ENCODE results near the gene PERM1.

PERM1 gene

DNA sequence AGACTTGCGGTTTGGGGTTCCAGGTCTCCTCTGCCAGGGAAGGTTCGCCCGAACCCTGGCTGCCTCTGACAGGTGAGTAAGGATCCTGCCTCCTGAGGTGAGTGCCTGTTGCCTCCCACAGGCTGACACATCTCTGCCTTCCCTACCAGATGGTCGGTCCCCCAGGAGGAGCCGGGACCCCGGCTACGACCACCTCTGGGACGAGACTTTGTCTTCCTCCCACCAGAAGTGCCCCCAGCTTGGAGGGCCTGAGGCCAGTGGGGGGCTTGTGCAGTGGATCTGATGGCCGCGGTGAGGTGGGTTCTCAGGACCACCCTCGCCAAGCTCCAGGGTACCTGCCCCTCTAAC is 7.6 kb downstream of the PERM1 start:
- DNase-seq (ENCODE audit: low read depth, low spot score), result no peak
- Histone ChIP-seq H3K9ac (ENCODE audit: insufficient read length, low read depth) (no peak overlapping the region), H3K9me3 (ENCODE audit: insufficient read depth, low read length) (no peaks in the 10 kb centered on the region), H3K4me3 (ENCODE audit: insufficient read length, low read depth) (no peak overlapping the region), H3K4me1 (ENCODE audit: insufficient read depth, insufficient read length) (peaks cover 6% of the 10 kb centered on the region), H3K36me3 (ENCODE audit: insufficient read depth, insufficient read length, low read length) (no peaks in the 10 kb centered on the region), H3K27me3 (ENCODE audit: insufficient read depth, insufficient read length) (peaks cover 4% of the 10 kb centered on the region)
- TF ChIP-seq ZNF274 (IDR thresholded peaks at IDR 0.05; ENCODE audit: low read depth, low read length) (no peak), YY1 (IDR thresholded peaks at IDR 0.05; ENCODE audit: insufficient read depth, insufficient read length) (no peak), SUZ12 (IDR thresholded peaks at IDR 0.05; ENCODE audit: extremely low read depth, insufficient read depth, insufficient read length) (no peak)

DNA sequence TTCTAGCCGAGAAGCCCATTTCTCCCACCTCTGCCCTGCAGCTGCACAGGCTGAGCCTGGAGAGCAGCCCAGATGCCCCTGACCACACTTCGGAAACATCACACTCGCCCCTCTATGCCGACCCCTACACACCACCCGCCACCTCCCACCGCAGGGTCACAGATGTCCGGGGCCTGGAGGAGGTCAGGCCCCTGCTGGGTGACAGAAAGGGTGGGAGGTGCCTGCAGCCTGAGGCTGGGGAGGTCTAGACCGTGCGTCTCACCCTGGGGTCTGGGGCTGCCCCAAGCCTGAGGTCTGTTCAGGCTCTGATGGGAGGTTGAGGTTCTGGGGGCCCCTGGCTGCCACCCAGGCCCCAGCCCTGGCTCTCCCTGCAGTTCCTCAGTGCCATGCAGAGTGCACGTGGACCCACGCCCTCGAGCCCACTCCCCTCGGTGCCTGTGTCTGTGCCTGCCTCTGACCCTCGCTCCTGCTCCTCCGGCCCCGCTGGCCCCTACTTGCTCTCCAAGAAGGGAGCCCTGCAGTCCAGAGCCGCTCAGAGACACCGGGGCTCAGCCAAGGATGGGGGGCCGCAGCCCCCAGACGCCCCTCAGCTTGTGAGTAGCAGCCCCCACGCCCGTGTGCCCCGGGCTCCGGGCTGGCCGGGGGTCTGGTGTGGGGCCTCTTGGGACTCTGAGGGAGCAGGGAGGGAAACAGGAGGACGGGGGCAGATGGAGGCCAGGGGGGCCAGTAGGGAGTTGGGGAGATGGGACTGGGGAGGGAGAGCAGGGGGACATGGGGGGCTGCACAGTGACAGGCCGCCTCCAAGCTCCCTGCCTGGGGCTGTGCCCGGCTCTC is 8.2 kb downstream of the PERM1 start:
- H3K4me3 ChIP-seq (ENCODE audit: insufficient read length, low read depth), result no peak overlapping the region
- no peaks in the 10 kb centered on the region for H3K9me3 ChIP-seq (ENCODE audit: insufficient read depth, low read length)
- peaks cover 9% of the 10 kb centered on the region for H3K27me3 ChIP-seq (ENCODE audit: insufficient read depth, insufficient read length)
- H3K36me3 ChIP-seq (ENCODE audit: insufficient read depth, insufficient read length, low read length), result no peaks in the 10 kb centered on the region
- TF ChIP-seq YY1 (IDR thresholded peaks at IDR 0.05; ENCODE audit: insufficient read depth, insufficient read length) (no peak), ZNF274 (IDR thresholded peaks at IDR 0.05; ENCODE audit: low read depth, low read length) (no peak), SUZ12 (IDR thresholded peaks at IDR 0.05; ENCODE audit: extremely low read depth, insufficient read depth, insufficient read length) (no peak)
- H3K9ac ChIP-seq (ENCODE audit: insufficient read length, low read depth), result no peak overlapping the region
- H3K4me1 ChIP-seq (ENCODE audit: insufficient read depth, insufficient read length), result peaks cover 6% of the 10 kb centered on the region
- DNase-seq (ENCODE audit: low read depth, low spot score), result no peak

DNA sequence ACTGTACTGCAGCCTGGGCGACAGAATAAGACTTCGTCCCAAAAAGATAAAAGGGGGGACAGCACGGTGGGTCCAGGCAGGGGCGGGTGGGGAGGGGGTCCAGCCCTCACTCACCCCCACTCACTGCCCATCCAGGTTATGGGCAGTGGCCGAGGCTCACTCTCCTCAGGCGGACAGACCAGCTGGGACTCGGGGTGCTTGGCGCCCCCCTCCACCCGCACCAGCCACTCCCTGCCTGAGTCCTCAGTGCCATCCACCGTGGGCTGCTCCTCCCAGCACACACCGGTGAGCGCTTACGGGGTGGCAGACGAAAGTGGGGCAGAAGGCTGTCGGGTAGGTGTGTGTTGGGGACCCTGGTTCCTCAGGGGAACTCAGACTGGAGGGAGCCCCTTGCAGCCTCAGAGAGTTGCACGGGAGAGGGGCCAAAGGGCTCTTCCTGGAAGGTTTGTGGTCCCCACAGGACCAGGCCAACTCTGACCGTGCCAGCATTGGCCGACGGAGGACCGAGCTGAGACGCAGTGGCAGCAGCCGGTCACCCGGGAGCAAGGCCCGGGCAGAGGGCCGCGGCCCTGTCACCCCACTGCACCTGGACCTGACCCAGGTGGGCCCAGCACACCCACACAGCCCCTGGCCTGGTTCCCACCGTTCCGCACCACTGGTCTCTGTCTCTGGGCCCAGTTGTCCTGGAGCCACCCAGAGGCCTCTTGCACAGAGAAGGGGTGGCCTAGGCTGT is 9.0 kb downstream of the PERM1 start:
- Histone ChIP-seq H3K4me3 (ENCODE audit: insufficient read length, low read depth) (no peak overlapping the region), H3K27me3 (ENCODE audit: insufficient read depth, insufficient read length) (peaks cover 13% of the 10 kb centered on the region), H3K4me1 (ENCODE audit: insufficient read depth, insufficient read length) (peaks cover 6% of the 10 kb centered on the region), H3K9me3 (ENCODE audit: insufficient read depth, low read length) (no peaks in the 10 kb centered on the region), H3K9ac (ENCODE audit: insufficient read length, low read depth) (no peak overlapping the region), H3K36me3 (ENCODE audit: insufficient read depth, insufficient read length, low read length) (no peaks in the 10 kb centered on the region)
- TF ChIP-seq SUZ12 (IDR thresholded peaks at IDR 0.05; ENCODE audit: extremely low read depth, insufficient read depth, insufficient read length) (no peak), ZNF274 (IDR thresholded peaks at IDR 0.05; ENCODE audit: low read depth, low read length) (no peak), YY1 (IDR thresholded peaks at IDR 0.05; ENCODE audit: insufficient read depth, insufficient read length) (no peak)
- DNase-seq (ENCODE audit: low read depth, low spot score), result no peak

GRCh38 chr1:971751-972506 is 10.0 kb downstream of the PERM1 start:
- no peak for DNase-seq (ENCODE audit: low read depth, low spot score)
- Histone ChIP-seq H3K27me3 (ENCODE audit: insufficient read depth, insufficient read length) (peaks cover 18% of the 10 kb centered on the region), H3K4me3 (ENCODE audit: insufficient read length, low read depth) (no peak overlapping the region), H3K4me1 (ENCODE audit: insufficient read depth, insufficient read length) (peaks cover 10% of the 10 kb centered on the region), H3K9ac (ENCODE audit: insufficient read length, low read depth) (no peak overlapping the region), H3K9me3 (ENCODE audit: insufficient read depth, low read length) (no peaks in the 10 kb centered on the region), H3K36me3 (ENCODE audit: insufficient read depth, insufficient read length, low read length) (no peaks in the 10 kb centered on the region)
- TF ChIP-seq SUZ12 (IDR thresholded peaks at IDR 0.05; ENCODE audit: extremely low read depth, insufficient read depth, insufficient read length) (no peak), YY1 (IDR thresholded peaks at IDR 0.05; ENCODE audit: insufficient read depth, insufficient read length) (no peak), ZNF274 (IDR thresholded peaks at IDR 0.05; ENCODE audit: low read depth, low read length) (no peak)

DNA sequence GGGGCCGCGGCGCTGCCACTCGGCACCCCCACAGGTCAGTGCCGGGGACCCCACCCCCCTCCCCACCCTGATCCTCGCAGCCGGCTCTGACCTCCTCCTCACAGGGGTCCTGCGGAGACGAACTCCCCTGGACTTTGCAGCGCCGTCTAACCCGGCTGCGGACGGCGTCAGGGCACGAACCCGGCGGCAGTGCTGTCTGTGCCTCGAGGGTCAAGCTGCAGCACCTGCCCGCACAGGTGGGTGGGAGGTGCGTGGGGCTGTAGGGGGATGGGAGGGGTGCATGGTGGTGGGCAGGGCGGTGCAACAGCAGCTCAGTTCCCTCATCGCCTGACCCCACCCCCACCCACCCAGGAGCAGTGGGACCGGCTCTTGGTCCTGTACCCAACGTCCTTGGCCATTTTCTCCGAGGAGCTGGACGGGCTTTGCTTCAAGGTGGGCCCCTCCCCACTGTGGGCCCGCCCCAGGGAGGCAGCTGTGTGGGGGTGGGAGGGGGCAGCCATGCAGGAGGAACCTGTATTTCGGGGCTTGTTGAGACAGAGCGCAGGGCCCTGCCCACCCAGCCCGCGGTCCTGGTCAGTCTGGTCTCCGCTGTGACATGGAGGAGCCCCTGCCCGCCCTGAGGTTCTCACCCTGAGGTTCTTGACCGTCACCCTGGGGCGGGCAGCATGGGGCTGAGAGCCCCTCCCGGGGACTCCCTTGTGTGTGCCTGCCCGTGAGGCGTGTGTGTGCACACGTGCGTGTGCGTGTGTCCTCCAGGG is 10.7 kb downstream of the PERM1 start:
- H3K4me1 ChIP-seq (ENCODE audit: insufficient read depth, insufficient read length), result peaks cover 8% of the 10 kb centered on the region
- no peak overlapping the region for H3K4me3 ChIP-seq (ENCODE audit: insufficient read length, low read depth)
- no peak overlapping the region for H3K9ac ChIP-seq (ENCODE audit: insufficient read length, low read depth)
- no peak for DNase-seq (ENCODE audit: low read depth, low spot score)
- H3K36me3 ChIP-seq (ENCODE audit: insufficient read depth, insufficient read length, low read length), result no peaks in the 10 kb centered on the region
- H3K27me3 ChIP-seq (ENCODE audit: insufficient read depth, insufficient read length), result peaks cover 18% of the 10 kb centered on the region
- no peaks in the 10 kb centered on the region for H3K9me3 ChIP-seq (ENCODE audit: insufficient read depth, low read length)
- TF ChIP-seq YY1 (IDR thresholded peaks at IDR 0.05; ENCODE audit: insufficient read depth, insufficient read length) (no peak), ZNF274 (IDR thresholded peaks at IDR 0.05; ENCODE audit: low read depth, low read length) (no peak), SUZ12 (IDR thresholded peaks at IDR 0.05; ENCODE audit: extremely low read depth, insufficient read depth, insufficient read length) (no peak)

DNA sequence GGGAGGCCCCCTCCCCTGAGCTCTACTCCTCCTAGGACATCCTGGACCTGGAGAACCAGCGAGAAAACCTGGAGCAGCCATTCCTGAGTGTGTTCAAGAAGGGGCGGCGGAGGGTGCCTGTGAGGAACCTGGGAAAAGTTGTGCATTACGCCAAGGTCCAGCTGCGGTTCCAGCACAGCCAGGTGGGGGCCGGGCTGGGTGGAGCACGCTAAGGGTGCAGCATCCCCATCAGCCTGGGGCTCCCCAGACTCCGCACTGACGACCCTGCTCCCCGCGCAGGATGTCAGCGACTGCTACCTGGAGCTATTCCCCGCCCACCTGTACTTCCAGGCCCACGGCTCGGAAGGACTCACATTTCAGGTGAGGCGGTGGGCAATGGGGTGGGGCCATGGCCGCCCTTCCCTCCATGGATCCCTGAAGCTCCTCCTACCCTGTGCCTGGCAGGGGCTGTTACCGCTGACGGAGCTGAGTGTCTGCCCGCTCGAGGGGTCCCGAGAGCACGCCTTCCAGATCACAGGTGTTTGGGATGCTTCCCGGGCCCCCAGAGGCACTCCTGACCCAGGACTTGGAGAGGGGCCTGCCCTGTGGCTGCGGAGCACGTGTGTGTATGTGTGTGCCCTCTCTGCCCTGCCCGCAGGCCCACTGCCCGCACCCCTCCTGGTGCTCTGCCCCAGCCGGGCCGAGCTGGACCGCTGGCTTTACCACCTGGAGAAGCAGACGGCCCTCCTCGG is 11.5 kb downstream of the PERM1 start:
- H3K9ac ChIP-seq (ENCODE audit: insufficient read length, low read depth), result no peak overlapping the region
- no peak for DNase-seq (ENCODE audit: low read depth, low spot score)
- no peak for TF ChIP-seq ZNF274 (IDR thresholded peaks at IDR 0.05; ENCODE audit: low read depth, low read length)
- no peak for TF ChIP-seq YY1 (IDR thresholded peaks at IDR 0.05; ENCODE audit: insufficient read depth, insufficient read length)
- TF ChIP-seq SUZ12 (IDR thresholded peaks at IDR 0.05; ENCODE audit: extremely low read depth, insufficient read depth, insufficient read length), result no peak
- H3K4me1 ChIP-seq (ENCODE audit: insufficient read depth, insufficient read length), result peaks cover 8% of the 10 kb centered on the region
- peaks cover 18% of the 10 kb centered on the region for H3K27me3 ChIP-seq (ENCODE audit: insufficient read depth, insufficient read length)
- no peaks in the 10 kb centered on the region for H3K36me3 ChIP-seq (ENCODE audit: insufficient read depth, insufficient read length, low read length)
- H3K4me3 ChIP-seq (ENCODE audit: insufficient read length, low read depth), result no peak overlapping the region
- H3K9me3 ChIP-seq (ENCODE audit: insufficient read depth, low read length), result no peaks in the 10 kb centered on the region
